Cardiac muscle cell (in vitro differentiated cells and primary cell): Measurements from ENCODE around the gene ZNF837. TPM values are rescaled to one million over a fixed set of nuclear protein-coding genes. Genes with fewer than 3 reads are reported as not detected.

Experiments used
- DNase-seq, 2 donors: peaks; one replicate each; pipeline versions ENCODE4 v3.0.0 to v3.0.0-alpha.2; 2010 to 2017; ENCODE audit warnings: low read depth in 1 of 2, low spot score in 1 of 2
- H3K27ac ChIP-seq: fragments of 200-600 bp; sonication (generic); 2 replicates; pipeline ENCODE4 v1.5.1; 2016
- H3K27me3 ChIP-seq: fragments of 200-600 bp; sonication (generic); 2 replicates; pipeline ENCODE4 v1.6.0; 2016; ENCODE audit warnings: control low read depth
- H3K36me3 ChIP-seq: fragments of 200-600 bp; sonication (generic); 2 replicates; pipeline ENCODE4 v1.5.1; 2016; ENCODE audit warnings: control low read depth
- H3K4me1 ChIP-seq: fragments of 200-600 bp; sonication (generic); 2 replicates; pipeline ENCODE4 v1.8.1; 2017; ENCODE audit warnings: low read depth, mild to moderate bottlenecking, mixed run types
- H3K4me3 ChIP-seq: fragments of 200-600 bp; sonication (generic); 2 replicates; pipeline ENCODE4 v1.5.1; 2016; ENCODE audit warnings: mild to moderate bottlenecking
- H3K9me3 ChIP-seq: fragments of 200-600 bp; sonication (generic); 2 replicates; pipeline ENCODE4 v1.5.1; 2017; ENCODE audit warnings: low read depth, mild to moderate bottlenecking, control low read depth
- polyA plus RNA-seq: library from polyadenylated mRNA; unstranded; fragments of >200 nt; fragmentation: Nextera tagmentation; extraction: Ambion mirVana; gene quantifications from 2 replicates; pipeline ENCODE4 v1.2.1, GENCODE V29; 2016
- total RNA-seq: library from RNA; depleted of rRNA; stranded (reverse); fragments of >200 nt; gene quantifications from 2 replicates; pipeline ENCODE4 v1.2.3, GENCODE V29; 2016
- TF ChIP-seq, protein P1 (sequence below): IDR thresholded peaks from 2 replicates; pipeline ENCODE4 v1.5.1; 2012; ENCODE audit warnings: low read depth, mild to moderate bottlenecking, low read length

Gene ZNF837
- total and polyA plus RNA-seq, 2 experiments from 2014 or later, result 8.9 to 9.1 TPM

DNA sequence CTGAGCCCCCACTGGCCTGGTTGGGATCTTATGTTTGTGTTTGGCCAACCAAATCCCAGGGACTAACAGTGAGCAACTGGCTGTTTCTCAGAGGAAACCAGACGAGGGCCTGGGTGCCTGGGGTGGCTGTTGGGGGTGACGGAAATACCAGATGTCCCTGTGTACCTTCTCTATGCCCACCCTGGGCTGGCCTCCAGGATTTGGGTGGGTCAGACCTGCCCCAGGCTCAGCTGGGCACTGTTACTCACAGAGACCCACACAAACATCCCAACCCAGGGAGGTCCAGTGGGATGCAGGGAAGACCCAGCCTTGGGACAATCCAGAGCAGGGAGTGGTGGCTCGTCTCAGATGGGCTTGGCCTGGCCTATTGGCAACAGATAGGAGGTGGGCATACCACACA lies 45.2 kb downstream of the ZNF837 start:
- no peak for DNase-seq
- Histone ChIP-seq H3K4me1 (no peaks in the 10 kb centered on the region), H3K27ac (no peak overlapping the region), H3K9me3 (no peaks in the 10 kb centered on the region), H3K36me3 (peaks cover 6% of the 10 kb centered on the region), H3K27me3 (no peaks in the 10 kb centered on the region), H3K4me3 (no peak overlapping the region)
- TF ChIP-seq, protein P1, sequence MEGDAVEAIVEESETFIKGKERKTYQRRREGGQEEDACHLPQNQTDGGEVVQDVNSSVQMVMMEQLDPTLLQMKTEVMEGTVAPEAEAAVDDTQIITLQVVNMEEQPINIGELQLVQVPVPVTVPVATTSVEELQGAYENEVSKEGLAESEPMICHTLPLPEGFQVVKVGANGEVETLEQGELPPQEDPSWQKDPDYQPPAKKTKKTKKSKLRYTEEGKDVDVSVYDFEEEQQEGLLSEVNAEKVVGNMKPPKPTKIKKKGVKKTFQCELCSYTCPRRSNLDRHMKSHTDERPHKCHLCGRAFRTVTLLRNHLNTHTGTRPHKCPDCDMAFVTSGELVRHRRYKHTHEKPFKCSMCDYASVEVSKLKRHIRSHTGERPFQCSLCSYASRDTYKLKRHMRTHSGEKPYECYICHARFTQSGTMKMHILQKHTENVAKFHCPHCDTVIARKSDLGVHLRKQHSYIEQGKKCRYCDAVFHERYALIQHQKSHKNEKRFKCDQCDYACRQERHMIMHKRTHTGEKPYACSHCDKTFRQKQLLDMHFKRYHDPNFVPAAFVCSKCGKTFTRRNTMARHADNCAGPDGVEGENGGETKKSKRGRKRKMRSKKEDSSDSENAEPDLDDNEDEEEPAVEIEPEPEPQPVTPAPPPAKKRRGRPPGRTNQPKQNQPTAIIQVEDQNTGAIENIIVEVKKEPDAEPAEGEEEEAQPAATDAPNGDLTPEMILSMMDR, result no peak

DNA sequence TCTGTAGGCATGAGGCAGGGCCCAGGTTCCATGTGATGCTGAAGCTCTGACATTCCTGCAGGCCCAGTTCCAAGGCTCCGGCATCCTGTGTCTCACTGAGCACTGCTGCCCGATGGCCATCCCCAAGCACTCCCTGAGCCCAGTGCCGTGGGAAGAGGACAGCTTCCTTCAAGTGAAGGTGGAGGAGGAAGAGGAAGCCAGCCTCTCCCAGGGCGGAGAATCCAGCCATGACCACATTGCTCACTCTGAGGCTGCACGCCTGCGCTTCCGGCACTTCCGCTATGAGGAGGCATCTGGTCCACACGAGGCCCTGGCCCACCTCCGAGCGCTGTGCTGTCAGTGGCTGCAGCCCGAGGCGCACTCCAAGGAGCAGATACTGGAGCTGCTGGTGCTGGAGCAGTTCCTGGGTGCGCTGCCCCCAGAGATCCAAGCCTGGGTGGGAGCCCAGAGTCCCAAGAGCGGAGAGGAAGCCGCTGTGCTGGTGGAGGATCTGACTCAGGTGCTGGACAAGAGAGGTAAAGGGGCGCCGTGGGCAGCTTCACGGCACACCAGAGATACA lies 46.1 kb downstream of the ZNF837 start:
- no peak for DNase-seq
- TF ChIP-seq, protein P1, result no peak
- no peak overlapping the region for H3K27ac ChIP-seq
- no peaks in the 10 kb centered on the region for H3K27me3 ChIP-seq
- no peaks in the 10 kb centered on the region for H3K9me3 ChIP-seq
- H3K4me3 ChIP-seq, result no peak overlapping the region
- no peaks in the 10 kb centered on the region for H3K4me1 ChIP-seq
- H3K36me3 ChIP-seq, result peaks cover 6% of the 10 kb centered on the region

DNA sequence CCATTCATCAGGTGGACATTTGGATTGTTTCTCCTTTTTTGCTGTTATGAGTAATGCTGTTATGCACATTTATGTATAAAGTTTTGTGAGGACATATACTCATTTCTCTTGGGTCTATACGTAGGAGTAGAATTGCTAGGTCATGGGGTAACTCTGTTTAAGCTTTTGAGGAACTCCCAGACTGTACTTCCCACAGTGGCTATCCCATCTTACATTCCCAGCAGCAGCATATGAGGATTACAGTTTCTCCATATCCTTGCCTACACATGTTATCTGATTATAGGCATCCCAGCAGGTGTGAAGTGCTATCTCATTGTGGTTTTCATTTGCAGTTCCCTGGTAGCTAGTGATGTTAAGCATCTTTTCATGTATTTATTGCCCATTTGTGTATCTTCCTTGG lies 48.1 kb downstream of the ZNF837 start:
- Histone ChIP-seq H3K9me3 (no peaks in the 10 kb centered on the region), H3K4me1 (no peaks in the 10 kb centered on the region), H3K4me3 (no peak overlapping the region), H3K36me3 (peaks cover 6% of the 10 kb centered on the region), H3K27ac (no peak overlapping the region), H3K27me3 (no peaks in the 10 kb centered on the region)
- DNase-seq, result no peak
- TF ChIP-seq, protein P1, result no peak

DNA sequence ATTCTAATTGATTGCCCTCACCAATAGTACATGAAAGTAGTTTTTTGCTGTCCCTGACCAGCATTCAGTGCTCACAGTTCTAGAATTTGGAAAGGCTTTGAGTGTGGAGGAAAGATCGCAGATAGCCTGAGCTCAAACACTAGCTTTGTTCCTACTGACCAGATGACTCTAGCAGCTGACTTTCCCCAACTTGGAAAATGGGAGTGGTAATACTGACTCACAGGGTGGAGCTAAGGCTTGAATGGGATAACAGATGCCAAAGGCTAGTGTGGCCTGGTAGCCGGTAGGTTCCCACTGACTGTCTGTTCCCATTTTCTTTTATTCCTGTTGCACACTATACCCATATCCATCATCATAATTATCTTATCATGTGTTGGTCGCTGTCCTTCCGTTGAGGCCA lies 50.4 kb downstream of the ZNF837 start:
- Histone ChIP-seq H3K9me3 (no peaks in the 10 kb centered on the region), H3K27ac (no peak overlapping the region), H3K4me1 (no peaks in the 10 kb centered on the region), H3K27me3 (no peaks in the 10 kb centered on the region), H3K36me3 (peaks cover 6% of the 10 kb centered on the region), H3K4me3 (no peak overlapping the region)
- DNase-seq, result peak in 1 of 2 donors; percentile 68
- TF ChIP-seq, protein P1, result no peak

DNA sequence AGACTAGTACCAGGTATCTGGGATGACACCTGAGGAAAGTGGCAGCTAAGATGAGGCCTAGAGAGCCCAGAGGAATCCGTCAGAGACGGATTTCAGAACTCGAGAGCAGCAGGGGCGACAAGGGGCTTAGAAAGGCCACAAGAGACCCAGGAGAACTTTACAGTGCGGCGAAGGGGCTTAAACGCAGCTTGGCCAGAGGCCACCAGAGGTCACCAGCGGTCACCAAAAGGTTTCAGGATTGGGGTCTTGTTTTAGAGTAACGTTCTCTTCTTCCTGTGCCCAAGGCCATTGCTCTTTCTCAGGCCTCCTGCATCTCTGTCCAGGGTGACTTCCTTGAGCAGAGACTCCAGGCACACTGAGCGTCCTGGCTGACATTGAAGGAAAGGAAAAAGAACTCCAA lies 51.8 kb downstream of the ZNF837 start:
- no peak overlapping the region for H3K4me3 ChIP-seq
- H3K27ac ChIP-seq, result no peak overlapping the region
- TF ChIP-seq, protein P1, result no peak
- DNase-seq, result peak in 1 of 2 donors; percentile 56
- H3K4me1 ChIP-seq, result no peaks in the 10 kb centered on the region
- no peaks in the 10 kb centered on the region for H3K27me3 ChIP-seq
- no peaks in the 10 kb centered on the region for H3K9me3 ChIP-seq
- no peaks in the 10 kb centered on the region for H3K36me3 ChIP-seq
